ENCODE measurements around the gene PAAF1. TPM values are rescaled to one million over a fixed set of nuclear protein-coding genes. Genes with fewer than 3 reads are reported as not detected.
"Not testable (repeated sequence)": the region's sequence is repeated elsewhere in the genome, so short reads cannot be mapped to it uniquely, and the experiment has no call there.

The PAAF1 gene
- 43.1 TPM for polyA plus RNA-seq (ENCODE audit: insufficient read length)

GRCh38 chr11:73876424-73877310, at the start of gene PAAF1, which contains the start of gene COA4:
Gene PAAF1 (plus strand): TSS chr11:73876999. CDS start chr11:73877022, 23 bp downstream.
Gene COA4 (minus strand): TSS chr11:73876846. CDS start chr11:73873378, 3,468 bp downstream.
- DNase-seq (ENCODE audit: low read depth), result peak; percentile 93

DNA sequence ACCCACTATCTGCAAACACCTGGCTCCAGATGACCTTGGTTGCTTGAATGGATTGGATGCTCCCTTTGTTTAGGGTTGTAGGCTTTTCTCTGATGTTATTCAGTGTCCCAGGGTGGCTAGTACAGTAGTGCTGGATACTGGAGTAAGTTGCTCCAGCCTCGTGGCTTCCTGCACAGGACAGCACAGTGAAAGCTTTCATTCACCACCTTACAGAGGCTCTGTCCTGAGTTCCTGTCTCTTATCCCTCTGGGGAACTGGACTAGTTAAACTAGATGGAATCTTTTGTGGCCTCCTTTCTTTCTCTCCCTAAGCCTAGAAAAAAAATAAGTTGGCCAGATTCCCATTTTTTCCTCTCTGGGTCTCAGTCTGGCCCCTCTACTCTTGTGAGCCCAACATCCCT, 46.5 kb upstream of the PAAF1 start:
- no peak for DNase-seq (ENCODE audit: low read depth)

- DNase-seq (ENCODE audit: low read depth), result no peak
Measured at GRCh38 chr11:73833067-73833466, 43.7 kb upstream of the PAAF1 start.

DNA sequence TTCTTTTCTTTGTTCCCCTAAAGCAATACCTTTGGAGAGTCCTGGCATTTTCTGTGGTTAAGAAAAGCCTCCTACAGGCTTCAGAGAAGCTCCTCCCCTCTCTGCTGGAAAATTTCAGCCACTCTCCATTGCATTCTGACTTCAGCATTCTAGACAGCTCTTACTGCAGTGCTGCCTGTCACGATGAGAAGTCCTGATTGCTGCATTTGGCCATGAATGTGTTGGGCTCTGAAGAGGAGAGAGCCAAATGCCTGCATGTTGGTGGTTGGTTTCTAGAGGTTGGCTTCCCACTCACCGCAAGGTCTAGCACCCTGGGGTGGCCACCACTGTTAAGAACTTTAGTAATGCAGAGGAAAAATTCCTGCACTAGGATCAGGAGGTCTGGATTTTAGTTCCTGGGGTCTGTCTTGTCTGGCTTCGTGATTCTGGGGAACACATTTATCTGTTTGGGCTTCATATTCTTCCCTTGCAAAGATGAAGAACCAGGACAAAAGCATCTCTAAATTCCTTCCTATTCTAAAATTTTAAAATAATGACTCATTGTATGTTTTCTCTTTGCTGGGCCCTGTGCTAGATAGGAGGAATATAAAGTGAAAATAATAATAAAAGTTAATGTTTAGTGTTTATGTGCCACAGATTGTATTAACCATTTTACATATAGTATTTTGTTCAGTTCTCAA, 38.2 kb upstream of the PAAF1 start:
- DNase-seq (ENCODE audit: low read depth), result no peak

DNA sequence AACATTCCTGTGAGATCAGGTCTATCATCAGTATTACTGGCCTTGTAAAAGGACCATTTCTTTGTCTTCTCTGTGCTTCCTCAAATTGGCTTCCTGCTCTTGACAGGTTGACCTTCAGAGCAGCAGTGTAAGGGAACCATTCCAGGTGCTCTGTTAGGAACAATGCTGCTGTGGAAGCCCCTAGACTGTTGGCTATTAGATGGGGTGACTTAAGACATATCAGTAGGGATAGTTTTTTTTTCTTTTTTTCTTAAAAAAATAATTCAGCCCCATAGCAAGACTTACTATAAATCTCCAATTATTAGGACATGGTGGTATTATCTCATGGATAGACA, 37.7 kb upstream of the PAAF1 start:
- DNase-seq (ENCODE audit: low read depth), result no peak

- DNase-seq (ENCODE audit: low read depth), result no peak
Measured at GRCh38 chr11:73851046-73851764, 25.6 kb upstream of the PAAF1 start.

DNA sequence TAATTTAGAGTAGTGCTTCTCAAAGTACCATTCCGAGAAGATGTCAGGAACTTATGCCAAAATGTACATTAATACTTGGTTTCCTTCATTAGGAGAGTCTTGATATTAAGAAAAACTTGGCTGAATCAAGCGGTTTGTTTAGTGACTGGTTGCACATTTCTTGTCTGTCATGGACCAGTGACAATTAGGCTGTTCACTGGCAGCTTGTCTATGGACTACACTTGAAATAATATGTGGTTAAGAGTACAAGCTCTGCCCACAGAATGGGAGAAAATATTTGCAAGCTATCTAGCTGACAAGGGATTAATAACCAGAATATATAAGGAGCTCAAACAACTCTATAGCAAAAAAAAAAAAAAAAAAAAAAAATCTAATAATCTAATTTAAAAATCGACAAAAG, 24.8 kb upstream of the PAAF1 start:
- DNase-seq (ENCODE audit: low read depth), result no peak

DNA sequence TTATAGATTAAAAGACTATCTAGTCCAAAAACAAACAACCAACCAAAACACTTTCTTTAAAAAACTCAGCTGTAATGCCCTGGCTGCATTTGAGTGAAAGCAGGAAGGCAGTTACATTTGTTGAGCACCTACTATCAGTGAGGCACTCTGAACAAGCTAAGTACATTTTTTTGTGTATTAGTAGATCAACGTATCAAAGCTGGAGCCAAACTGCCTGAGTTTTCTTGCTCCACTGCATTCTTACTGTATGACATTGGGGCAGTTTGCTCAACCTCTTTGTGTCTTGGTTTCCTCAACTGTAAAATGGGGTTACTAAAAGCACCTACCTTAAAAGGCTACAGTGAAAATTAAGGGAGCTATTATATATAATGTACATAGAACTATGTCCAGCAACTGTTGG, 22.1 kb upstream of the PAAF1 start:
- no peak for DNase-seq (ENCODE audit: low read depth)

DNA sequence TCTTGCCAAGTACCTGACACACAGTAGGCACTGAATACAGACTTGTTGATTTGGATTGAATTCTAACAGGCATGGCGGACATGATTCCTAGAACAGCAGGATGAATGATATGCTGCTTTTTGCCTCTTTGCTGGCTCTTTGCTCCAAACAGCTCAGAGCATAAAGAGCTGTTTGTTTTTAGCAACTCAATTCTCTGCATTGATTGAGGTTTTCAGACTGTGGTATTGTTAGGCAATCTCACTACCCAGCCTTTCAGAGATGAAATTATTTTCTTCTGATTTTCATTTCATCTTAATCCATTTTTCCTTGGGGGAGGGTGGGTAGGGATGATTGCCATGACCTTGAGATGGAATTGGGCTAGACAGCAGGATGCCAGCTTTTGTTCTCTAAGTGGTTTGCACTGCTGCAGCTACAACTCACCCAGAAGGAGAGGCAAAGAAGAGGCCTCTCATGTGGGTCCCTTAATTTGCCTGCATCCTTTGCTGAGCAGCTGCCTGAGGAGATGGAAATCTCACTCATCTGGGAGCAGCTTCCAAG, 20.7 kb upstream of the PAAF1 start:
- DNase-seq (ENCODE audit: low read depth), result no peak

GRCh38 chr11:73859671-73860070, 17.1 kb upstream of the PAAF1 start:
- DNase-seq (ENCODE audit: low read depth), result no peak

DNA sequence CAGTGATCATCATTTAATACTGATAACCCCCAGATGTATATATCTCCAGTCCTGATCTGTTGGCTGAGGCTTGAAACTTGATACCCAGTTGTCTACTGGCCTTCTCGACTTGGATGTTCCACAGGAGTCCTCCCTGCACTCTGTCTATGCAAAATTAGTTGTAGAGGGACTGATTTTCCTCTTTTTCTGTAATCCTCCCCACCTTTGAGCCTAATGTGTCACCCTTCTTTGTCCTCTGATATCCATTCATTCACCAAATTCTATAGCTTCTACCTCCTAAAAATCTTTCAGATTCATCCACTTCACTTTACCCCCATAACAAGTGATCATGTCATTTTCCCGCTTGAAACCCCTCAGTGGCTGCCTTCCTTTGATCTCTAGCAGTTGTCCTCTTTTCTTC, 16.6 kb upstream of the PAAF1 start:
- DNase-seq (ENCODE audit: low read depth), result no peak

- DNase-seq (ENCODE audit: low read depth), result no peak
Measured at GRCh38 chr11:73862986-73863385, 13.8 kb upstream of the PAAF1 start.

DNA sequence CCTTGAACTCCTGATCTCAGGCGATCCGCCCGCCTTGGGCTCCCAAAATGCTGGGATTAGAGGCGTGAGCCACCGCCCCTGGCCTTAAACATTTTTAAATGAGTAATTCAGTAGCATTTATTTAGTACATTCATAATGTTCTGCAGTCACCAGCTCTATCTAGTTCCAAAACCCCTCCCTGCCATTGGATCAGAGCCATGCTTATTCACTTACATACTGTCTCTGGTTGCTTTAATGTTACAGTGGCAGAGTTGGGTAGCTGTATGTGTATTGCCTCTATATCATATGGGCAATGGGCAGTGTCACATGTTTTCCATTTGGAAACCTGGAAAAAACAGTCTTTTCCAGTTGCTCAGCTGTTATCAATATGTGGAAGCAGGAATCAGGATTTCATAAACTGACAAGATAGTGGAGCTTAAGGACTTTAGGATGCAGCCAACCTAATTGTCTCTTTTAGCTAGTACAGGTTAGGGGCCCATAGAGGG, 10.7 kb upstream of the PAAF1 start:
- no peak for DNase-seq (ENCODE audit: low read depth)

- DNase-seq (ENCODE audit: low read depth), result no peak
Measured at GRCh38 chr11:73866586-73866996, 10.2 kb upstream of the PAAF1 start.

DNA sequence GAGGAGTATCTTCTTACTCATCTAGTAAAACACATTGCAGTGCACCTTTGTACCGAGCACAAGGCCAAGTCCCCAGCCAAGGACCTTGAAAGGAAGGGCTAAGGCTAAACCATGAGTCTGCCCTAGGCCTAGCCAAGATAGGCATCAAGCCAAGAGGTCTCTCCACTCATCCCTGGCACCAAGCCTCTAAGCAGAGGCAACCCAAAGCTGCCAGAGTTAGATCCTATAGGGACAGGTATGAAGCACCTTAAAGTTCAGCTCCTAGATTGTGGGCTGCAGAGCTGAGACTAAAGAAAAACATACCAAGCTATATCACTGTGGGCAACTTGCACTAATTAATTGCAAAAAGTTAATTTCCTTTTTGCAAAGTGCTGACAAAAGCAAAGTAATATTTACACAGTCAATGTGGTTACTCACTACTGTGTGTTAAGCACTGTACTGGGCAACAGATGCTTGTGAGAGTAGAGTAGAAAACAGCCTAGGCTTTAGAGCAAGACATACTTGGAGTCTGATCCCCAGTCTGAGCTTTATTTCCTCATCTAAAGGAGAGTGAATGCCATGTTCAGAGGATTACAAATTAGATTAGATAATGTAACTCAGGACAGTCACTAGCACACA, 7.4 kb upstream of the PAAF1 start:
- no peak for DNase-seq (ENCODE audit: low read depth)

GRCh38 chr11:73870261-73870660, 6.5 kb upstream of the PAAF1 start:
- DNase-seq (ENCODE audit: low read depth), result no peak

GRCh38 chr11:73872749-73873357, 3.9 kb upstream of the PAAF1 start:
- no peak for DNase-seq (ENCODE audit: low read depth)

GRCh38 chr11:73875380-73875779, 1.4 kb upstream of the PAAF1 start:
- DNase-seq (ENCODE audit: low read depth), result no peak

DNA sequence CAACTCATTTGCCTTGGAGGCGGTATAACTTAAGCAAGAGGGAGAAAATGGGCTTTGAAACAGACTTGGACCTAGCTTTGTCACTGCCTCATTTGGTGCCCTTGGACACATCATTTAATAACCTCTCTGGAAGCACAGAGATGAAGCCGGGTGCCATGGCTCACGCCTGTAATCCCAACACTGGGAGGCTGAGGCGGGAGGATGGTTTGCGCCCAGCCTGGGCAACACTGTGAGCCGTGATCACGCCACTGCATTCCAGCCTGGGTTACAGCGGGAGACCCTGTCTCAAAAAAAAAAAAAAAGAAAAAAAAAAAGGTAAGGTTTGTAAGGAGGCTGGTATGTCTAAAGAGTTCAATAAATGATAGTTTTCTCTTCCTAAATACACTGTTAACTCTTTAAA, 959 bp upstream of the PAAF1 start:
- no peak for DNase-seq (ENCODE audit: low read depth)

GRCh38 chr11:73878771-73879170, 2.0 kb downstream of the PAAF1 start:
- DNase-seq (ENCODE audit: low read depth), result no peak

DNA sequence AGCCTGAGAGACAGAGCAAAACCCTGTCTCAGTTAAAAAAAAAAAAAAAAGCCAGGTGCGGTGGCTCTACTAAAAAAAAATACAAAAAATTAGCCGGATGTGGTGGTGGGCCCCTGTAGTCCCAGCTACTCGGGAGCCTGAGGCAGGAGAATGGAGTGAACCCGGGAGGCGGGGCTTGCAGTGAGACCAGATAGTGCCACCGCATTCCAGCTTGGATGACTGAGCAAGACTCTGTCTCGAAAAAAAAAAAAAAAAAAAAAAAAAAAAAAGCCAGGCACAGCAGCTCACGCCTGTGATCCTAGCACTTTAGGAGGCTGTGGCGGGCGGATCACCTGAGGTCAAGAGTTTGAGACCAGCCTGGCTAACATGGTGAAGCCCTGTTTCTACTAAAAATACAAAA, 3.6 kb downstream of the PAAF1 start:
- DNase-seq (ENCODE audit: low read depth), result not testable (repeated sequence)

Measured in forelimb muscle (tissue), 1 donor.